ENCODE results near the gene ZNF837.

DNA sequence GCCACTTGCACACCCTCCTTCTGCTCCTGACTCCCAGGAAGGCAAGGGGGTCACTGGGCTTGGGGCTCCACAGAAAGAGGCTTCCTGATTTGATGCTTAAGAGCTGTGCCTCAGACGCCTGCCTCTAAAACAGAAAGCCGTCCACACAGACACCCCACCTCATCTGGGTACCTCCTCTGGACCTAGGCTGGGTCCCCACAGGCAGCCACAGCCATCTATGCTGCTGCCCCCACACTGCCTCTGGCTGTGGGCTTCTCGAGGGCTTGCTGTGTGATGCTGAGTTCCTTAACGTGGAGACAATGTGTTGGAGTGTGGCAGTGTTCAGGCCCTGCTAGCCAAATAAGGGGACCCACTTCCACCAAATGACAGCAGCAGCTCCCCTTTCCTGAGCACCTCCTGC, 62.5 kb downstream of the ZNF837 start:
- TF ChIP-seq, protein P1, sequence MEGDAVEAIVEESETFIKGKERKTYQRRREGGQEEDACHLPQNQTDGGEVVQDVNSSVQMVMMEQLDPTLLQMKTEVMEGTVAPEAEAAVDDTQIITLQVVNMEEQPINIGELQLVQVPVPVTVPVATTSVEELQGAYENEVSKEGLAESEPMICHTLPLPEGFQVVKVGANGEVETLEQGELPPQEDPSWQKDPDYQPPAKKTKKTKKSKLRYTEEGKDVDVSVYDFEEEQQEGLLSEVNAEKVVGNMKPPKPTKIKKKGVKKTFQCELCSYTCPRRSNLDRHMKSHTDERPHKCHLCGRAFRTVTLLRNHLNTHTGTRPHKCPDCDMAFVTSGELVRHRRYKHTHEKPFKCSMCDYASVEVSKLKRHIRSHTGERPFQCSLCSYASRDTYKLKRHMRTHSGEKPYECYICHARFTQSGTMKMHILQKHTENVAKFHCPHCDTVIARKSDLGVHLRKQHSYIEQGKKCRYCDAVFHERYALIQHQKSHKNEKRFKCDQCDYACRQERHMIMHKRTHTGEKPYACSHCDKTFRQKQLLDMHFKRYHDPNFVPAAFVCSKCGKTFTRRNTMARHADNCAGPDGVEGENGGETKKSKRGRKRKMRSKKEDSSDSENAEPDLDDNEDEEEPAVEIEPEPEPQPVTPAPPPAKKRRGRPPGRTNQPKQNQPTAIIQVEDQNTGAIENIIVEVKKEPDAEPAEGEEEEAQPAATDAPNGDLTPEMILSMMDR (conservative IDR thresholded peaks at IDR 0.05 in 1 of 2, IDR thresholded peaks at IDR 0.05 in 1 of 2; ENCODE audit: extremely low read depth in 1 of 2, insufficient read depth in 1 of 2, low read depth in 1 of 2, low read length in 2 of 2), result no peak
- TF ChIP-seq EZH2 (IDR thresholded peaks at IDR 0.05; ENCODE audit: borderline replicate concordance, low read length), result no peak
